SH-SY5Y (cell line): ENCODE measurements around the gene STK24.

Source experiments
- GATA2 ChIP-seq: IDR thresholded peaks from 2 replicates; pipeline ENCODE4 v1.6.1; 2011; ENCODE audit warnings: mild to moderate bottlenecking, low read depth, low read length
- GATA3 ChIP-seq: IDR thresholded peaks from 2 replicates; pipeline ENCODE4 v1.6.1; 2011; ENCODE audit warnings: low read depth, mild to moderate bottlenecking, low read length, moderate library complexity

Gene STK24

DNA sequence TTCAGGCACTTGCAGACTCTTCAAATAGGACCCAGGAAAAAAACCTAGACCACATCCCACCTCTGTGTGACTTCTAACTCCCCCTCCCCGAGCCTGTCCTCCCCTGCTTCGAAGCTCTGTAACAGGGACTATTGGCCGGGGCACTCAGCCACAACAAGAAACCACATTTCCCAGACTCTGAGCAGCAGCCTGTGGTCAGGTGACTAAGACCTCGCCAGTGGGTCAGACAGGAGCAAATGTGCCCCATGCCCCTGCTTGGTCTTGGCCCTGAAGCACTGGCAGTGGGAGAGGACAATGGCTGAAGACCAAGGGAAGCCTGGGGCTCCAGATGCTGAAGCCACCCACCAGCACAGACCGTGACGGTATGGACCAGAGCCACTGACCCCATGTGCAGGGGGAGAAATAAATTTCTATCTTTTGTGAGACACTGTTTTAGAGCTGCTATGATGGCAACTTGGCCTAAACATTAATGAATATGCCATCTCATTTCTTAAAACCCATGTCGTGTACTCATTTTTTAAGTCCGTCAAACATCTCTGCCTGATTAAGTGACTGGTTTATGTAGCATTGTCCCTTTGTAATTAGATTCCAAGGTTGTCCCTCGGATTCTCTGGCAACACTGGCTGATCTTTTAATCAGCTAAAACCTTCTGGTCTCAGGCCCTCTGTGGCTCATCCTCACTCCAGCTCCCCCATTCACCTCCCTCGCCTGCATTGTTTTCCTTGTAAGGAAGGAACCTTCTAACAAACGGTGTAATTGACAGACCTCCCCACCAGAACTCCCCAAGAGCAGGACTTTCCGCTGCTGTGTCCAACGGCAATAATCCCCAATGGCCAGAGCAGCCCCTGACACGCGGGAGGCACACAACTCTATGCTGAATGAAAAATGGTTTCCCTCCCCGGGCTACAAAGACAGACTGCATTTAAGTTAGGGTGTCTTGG, 98.4 kb downstream of the STK24 start:
- no peak for TF ChIP-seq GATA3
- TF ChIP-seq GATA2 = no peak

DNA sequence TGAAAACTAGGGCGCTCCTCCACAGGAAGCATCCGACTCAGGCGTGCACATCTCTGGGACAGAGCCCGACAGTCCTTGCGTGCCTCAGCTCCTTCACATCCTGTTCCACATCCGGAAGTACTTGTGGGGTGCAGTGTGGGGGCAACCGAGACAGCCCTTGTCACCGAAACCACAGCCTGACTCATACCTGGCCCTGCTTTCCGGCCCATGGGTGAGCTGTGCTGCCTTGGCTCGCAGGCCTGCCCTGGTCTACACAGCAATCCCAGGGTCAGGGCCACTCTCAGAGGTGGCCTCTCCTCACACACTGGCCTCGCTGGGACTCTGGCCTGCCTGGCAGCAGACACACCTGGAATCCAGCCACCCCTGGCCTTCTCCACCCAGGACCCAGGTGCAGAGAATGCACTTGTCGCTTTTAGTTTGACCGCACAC, 100.4 kb downstream of the STK24 start:
- TF ChIP-seq GATA2 (no peak), GATA3 (no peak)

DNA sequence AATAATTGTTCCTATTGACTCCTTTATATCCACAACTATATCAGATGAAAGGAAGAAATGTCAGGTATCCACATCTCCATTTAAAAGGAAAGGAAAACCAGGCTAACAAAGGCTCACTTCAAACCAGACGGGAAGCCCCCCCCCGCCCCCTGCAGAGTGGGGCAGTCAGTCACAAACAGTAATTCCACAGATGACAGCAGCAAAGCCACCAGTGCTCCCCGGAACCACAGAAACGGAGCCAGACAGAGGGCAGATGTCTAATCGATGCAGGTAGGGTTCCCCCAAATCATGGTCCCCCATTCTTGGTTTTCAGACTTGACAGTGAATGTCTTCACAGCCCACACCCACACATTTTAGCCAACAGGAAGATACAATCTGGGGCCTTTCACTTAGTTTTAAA, 100.8 kb downstream of the STK24 start:
- TF ChIP-seq GATA2 = no peak
- TF ChIP-seq GATA3 = no peak

DNA sequence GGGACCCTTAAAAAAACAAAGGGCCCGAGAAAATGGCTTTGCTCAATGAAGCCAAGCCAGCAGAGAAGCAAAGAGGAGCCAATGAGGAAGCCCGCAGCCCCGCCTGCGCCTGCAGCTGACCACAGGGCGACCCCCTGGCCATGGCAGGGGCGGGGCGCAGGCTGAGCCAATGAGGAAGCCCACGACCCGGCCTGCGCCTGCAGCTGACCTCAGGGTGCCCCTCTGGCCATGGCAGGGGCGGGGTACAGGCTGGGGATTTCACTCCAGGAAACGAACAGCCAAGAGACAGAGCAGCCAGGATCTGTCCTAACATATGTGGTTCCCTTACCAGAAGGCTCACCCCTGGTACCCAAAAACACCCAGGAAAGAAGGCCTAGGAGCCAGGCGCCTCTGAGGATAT, 101.4 kb downstream of the STK24 start:
- TF ChIP-seq GATA3 (no peak), GATA2 (no peak)

DNA sequence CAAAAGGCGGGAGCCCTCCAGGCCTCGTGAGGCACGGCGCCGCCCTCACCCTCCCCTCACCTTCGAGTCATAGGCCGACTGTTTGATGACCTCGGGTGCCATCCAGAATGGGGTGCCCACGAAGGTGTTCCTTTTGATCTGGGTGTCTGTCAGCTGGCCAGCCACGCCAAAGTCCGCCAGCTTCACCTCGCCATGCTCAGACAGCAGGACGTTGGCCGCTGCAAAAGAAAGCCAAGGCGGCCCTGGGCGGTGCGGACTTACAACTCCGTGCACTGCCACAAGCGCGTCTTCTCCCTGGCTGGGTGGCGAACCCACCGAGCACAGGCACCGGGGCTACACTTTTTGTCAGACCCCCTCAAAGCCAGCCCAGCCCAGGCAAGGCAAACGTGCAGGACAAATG, 102.1 kb downstream of the STK24 start:
- TF ChIP-seq GATA2 = no peak
- TF ChIP-seq GATA3 = no peak

DNA sequence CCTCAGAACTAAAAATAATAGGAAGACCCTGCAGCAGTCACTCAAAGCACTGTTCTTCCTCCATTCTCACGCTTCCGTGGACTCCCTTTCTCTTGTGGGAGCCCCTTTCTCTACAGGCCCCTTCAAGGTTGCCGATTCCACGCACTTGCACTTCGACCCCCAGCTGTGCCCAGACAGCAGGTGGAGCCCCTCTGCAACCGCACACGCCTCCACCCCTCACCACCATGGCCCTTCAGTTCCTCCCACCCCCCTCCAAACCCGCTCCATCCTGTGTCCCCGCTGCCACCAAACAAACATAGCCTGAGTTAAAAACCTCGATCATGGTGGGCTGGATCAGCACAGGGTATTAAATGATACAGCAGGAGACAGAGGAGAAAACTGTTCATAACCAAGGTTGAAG, 102.6 kb downstream of the STK24 start:
- TF ChIP-seq GATA2 (no peak), GATA3 (no peak)

DNA sequence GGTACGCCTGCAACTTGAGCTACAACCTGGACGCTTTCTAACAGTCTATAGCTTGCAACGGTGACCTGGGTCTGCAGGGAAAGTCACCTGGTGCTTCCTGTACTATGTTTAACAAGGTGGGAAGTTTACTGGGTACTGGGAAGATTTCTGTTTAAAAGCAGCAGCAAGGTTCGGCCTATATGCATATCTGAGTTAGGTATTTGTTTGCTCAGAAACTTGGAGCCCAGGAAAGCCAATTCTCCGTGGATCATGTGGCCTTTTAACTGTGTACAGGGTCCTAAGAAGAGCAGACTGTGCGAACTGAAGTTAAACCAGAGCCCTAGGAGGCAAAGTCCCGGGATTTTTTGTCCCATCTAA, 103.1 kb downstream of the STK24 start:
- TF ChIP-seq GATA2 (no peak), GATA3 (no peak)

DNA sequence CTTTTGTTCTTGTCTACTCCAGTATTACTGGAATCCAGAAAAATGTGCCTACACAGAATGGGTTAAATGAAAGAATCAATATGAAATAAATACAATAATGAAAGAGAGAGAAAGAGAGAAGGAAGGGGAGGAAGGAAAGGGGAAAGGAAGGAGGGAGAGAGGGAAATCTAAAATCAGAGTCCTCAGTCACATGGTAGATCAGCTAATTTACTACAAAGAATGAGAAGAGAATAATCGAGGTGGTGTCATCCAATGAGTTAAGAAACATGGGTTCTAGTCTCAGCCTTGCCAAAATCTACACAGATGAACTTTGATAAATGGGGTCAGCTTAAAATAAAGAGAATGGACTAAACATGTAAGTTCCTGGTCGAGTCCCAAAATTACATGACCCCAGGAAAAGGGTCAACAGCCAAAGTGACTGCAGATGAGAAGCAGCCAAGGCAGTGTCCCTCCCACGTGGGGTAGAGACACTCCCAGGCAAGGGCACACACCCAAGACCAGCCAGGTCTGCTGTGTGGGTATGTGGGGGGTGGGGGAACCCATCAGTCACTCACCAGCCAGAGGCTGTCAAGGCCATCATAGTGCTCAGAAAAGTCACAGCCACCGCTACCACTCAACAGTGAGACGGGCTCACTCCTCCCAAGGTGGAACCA, 103.6 kb downstream of the STK24 start:
- TF ChIP-seq GATA3 (no peak), GATA2 (no peak)

DNA sequence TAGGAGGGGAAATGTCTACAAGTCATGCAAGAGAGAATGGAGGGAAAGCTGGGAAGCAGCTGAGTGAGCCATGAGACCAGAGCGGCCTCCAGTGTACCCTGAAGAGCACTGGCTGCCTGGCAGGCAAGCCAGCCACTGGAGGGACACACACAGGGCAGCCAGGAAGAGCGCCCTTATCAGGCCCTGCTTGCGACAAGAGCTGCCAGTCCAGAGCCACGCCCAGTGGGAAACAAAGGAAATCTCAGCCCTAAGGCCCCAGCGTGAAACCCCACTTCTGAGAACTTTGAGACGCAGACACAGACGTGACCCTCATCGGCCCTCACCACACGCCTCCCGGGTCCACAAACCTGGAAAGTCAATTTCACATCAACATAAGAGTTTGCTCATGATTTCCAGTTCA, 105.0 kb downstream of the STK24 start:
- TF ChIP-seq GATA3 (no peak), GATA2 (no peak)

DNA sequence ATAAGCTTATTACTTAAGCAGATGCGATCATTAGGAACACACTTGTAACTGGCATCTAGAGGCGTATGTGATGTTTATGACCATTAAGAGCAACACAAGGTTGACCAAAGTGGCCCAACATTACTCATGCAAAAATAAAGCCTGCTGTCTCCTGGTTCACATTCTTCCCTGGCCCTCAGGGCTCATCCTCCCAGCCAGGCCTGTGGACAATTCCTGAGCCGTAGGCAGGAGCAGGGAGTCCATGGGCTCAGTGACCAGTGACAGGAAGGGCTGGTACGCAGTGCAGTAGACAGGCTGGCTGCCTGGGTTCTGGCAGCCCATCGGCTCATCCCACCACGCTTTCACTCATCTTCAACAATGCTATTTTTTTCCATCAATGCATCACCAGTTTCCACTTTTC, 106.0 kb downstream of the STK24 start:
- TF ChIP-seq GATA2 = no peak
- no peak for TF ChIP-seq GATA3

DNA sequence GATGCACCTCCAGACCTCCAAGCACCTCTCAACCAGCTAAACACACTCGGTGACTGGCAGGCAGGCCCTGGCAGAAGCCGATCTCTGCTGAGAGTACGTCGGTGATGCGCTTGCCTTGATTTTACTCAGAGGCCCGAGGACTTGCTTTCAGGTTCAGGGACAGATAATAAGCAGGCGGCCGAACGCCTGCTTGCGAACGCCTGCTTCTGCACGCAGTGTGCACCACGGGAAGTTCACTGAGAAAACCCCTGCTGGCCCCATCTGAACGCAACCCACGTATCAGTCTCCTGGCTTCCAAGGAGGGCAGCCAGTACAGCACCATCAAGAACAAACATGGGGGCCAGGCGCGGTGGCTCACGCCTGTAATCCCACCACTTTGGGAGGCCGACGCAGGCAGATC, 108.0 kb downstream of the STK24 start:
- TF ChIP-seq GATA2 (no peak), GATA3 (no peak)

DNA sequence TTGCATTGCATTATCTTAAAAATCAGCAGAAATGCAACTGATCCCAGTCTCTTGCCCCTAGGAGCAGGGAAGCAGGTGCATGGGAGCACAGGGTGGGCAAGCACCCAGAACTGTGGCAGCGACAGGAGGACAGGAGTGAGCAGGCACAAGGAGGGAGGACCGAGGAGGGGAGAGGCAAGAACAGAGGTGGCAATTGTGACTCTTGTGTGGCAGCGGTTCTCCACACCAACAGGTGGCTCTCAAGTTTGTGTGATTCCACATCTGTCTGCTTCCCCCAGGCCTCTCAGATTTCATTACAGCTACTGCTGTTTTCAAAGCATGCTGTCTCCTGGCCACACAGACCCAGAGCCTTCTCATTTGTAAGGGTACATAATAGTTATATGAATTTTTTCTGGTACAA, 108.5 kb downstream of the STK24 start:
- no peak for TF ChIP-seq GATA3
- no peak for TF ChIP-seq GATA2

DNA sequence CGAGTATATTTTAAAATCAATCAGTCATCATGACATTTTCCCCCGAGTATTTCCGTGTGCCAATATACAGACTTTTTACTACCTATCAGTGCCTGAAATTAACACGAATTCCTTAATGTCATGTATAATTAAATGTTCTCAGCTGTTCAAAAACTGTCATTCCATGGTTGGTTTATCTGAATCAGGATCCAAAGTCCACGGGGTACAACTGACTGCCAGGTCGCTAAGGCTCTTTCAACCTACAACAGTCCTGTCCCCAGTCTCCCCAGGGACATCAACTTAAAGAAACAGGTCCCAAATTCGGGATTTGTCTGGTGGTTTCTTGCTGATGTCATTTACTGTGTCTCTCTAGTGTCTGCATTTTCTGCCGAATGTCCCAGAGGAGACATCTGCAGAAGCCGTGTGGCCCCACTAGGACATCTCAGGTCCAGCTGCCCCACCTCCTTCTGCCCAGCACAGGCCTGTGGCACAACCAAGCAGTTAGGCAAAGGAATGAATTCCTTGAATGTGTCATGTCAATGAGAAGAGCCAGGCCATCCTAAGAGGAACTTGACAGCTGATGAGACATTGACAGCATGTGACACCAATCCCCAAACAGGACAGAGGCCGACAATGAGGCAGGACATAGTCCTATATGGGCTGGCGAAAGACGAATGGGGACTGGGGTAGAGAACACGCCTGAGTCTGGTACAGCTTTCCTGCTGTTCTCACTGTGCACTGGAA, 109.5 kb downstream of the STK24 start:
- no peak for TF ChIP-seq GATA3
- no peak for TF ChIP-seq GATA2

DNA sequence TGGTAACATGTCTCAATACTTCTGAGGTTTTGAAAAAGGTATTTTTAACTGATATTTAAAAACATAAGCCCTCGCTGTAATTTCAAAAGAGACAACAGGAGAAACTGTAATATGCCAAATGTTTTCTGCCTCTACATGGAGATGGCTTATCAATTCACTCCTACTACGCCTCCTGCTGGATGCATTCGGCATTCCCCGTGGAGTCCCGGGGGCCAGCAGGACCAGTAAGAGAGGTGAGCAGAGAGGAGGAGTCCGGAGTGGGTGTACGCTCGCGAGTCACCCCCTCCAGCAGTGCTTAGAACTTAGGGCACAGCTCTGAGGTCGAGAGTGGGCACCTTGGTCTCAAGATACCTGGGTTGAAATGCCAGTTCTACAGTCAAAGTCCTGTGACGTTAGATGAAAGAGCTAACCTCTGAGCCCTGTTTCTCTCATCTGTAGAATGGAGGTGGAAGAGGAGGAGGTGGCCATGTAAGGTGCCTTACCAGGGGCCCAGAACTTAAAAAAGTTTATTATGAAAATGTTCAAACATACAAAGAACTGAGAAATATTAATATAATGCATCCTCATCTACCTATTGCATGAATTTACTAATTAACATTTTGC, 110.2 kb downstream of the STK24 start:
- no peak for TF ChIP-seq GATA3
- TF ChIP-seq GATA2 = no peak
